WERI-Rb-1 (cell line): ENCODE data around the gene HCN4.

Source experiments
- DNase-seq: peaks from one replicate; pipeline ENCODE4 v3.0.0-alpha.2; 2020
- H3K27ac ChIP-seq: fragments of 250-450 bp; sonication (Bioruptor Pico); 2 replicates; pipeline ENCODE4 v1.5.1; 2020; ENCODE audit warnings: mild to moderate bottlenecking, moderate library complexity
- H3K27me3 ChIP-seq: fragments of 250-450 bp; sonication (Bioruptor Pico); 2 replicates; pipeline ENCODE4 v1.5.1; 2021; ENCODE audit warnings: mild to moderate bottlenecking, low read depth, moderate library complexity; ENCODE audit not compliant: insufficient read depth, severe bottlenecking
- H3K36me3 ChIP-seq: fragments of 250-450 bp; sonication (Bioruptor Pico); 2 replicates; pipeline ENCODE4 v1.5.1; 2020; ENCODE audit warnings: mild to moderate bottlenecking, moderate library complexity
- H3K4me3 ChIP-seq: 2 replicates; pipeline ENCODE4 v1.5.1; 2011; ENCODE audit warnings: low read depth, mild to moderate bottlenecking, control low read depth, low read length
- H3K9me3 ChIP-seq: fragments of 250-450 bp; sonication (Bioruptor Pico); 2 replicates; pipeline ENCODE4 v1.5.1; 2021; ENCODE audit warnings: mild to moderate bottlenecking, moderate library complexity; ENCODE audit not compliant: severe bottlenecking
- TF ChIP-seq, protein P1 (sequence below): IDR thresholded peaks from 2 replicates; pipeline ENCODE4 v1.5.1; 2011; ENCODE audit warnings: low read depth, mild to moderate bottlenecking, control low read depth, inconsistent platforms, low read length

The HCN4 gene

GRCh38 chr15:73378089-73378488 is 9.3 kb upstream of the HCN4 start:
- Histone ChIP-seq H3K9me3 (peaks cover 10% of the 10 kb centered on the region), H3K27ac (no peak overlapping the region)
- TF ChIP-seq, protein P1, sequence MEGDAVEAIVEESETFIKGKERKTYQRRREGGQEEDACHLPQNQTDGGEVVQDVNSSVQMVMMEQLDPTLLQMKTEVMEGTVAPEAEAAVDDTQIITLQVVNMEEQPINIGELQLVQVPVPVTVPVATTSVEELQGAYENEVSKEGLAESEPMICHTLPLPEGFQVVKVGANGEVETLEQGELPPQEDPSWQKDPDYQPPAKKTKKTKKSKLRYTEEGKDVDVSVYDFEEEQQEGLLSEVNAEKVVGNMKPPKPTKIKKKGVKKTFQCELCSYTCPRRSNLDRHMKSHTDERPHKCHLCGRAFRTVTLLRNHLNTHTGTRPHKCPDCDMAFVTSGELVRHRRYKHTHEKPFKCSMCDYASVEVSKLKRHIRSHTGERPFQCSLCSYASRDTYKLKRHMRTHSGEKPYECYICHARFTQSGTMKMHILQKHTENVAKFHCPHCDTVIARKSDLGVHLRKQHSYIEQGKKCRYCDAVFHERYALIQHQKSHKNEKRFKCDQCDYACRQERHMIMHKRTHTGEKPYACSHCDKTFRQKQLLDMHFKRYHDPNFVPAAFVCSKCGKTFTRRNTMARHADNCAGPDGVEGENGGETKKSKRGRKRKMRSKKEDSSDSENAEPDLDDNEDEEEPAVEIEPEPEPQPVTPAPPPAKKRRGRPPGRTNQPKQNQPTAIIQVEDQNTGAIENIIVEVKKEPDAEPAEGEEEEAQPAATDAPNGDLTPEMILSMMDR = no peak

DNA sequence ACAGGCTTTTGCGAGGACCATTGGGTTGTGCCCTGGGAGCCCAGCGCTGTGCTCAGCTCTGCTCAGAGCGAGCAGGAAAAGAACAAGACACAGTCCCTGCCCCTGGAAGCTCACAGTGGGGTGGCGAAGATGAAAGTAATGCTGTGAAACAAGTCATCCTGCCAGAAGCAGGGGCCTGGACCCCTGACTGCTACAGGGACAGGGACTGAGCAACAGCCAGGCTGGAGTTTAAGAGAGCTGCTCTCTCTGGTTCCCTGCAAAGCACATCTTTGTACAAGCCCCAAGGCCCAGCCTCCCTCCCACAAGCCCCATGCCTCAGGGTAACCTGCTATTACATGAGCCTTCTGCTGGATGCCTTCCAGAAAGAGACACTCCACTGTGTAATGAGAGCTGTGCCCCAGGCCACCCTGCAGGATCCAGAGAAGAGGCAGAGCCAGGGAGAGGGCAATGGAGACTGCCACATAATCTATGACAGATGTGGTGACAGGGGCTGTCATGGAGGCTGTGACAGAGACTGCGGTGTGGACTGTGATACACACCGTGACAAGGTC is 7.1 kb upstream of the HCN4 start:
- no peak for DNase-seq
- Histone ChIP-seq H3K4me3 (no peak overlapping the region), H3K27me3 (no peaks in the 10 kb centered on the region), H3K9me3 (peaks cover 4% of the 10 kb centered on the region), H3K27ac (no peak overlapping the region), H3K36me3 (no peaks in the 10 kb centered on the region)
- TF ChIP-seq, protein P1 = no peak

More at GRCh38 chr15:73378089-73378488, 9.3 kb upstream of the HCN4 start:
- Histone ChIP-seq H3K4me3 (no peak overlapping the region), H3K27me3 (no peaks in the 10 kb centered on the region), H3K36me3 (no peaks in the 10 kb centered on the region)
- DNase-seq = no peak

DNA sequence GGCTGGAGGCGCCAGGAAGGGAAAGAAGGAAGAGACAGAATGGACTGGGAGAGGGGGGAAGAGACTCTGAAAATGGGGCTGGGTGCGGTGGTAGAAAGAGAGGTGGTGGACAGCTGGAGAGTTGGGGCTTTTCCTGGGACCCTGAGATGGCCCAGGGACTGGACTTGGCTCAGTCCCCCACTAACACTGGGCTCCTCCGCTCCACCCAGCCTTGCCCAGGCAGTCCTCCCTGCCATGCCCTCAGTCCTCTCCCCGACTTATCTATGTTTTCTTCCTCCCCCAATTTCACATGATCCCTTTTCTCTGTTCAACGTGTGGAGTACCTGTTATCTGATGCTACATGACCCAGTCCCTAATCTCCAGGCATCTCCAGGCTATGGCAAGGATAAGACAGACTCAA is 6.3 kb upstream of the HCN4 start:
- TF ChIP-seq, protein P1 = no peak
- no peak overlapping the region for H3K4me3 ChIP-seq
- H3K27ac ChIP-seq = no peak overlapping the region
- H3K9me3 ChIP-seq = no peaks in the 10 kb centered on the region
- no peak for DNase-seq
- H3K36me3 ChIP-seq = no peaks in the 10 kb centered on the region
- H3K27me3 ChIP-seq = no peaks in the 10 kb centered on the region

DNA sequence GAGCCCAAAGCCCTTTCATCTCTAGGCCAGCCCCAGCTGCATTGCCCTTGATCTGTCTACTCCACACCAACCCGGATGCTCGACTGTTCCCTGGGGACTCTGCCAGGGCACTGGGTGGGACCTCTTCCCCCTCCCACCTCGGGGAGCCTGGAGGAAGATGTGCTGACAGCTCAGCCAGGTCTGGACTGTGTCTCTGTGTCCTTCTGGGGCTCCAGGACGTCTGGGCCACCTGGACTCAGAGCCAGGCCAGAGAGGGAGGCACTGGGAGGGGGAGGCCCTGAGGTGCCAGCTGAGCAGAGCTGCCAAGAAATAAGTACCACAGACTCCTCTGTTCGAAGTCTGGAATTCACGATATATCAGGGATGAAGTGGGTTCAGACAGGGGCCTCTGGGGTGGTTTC is 5.8 kb upstream of the HCN4 start:
- Histone ChIP-seq H3K27ac (no peak overlapping the region), H3K36me3 (no peaks in the 10 kb centered on the region), H3K4me3 (no peak overlapping the region), H3K27me3 (no peaks in the 10 kb centered on the region), H3K9me3 (no peaks in the 10 kb centered on the region)
- TF ChIP-seq, protein P1 = no peak
- no peak for DNase-seq

DNA sequence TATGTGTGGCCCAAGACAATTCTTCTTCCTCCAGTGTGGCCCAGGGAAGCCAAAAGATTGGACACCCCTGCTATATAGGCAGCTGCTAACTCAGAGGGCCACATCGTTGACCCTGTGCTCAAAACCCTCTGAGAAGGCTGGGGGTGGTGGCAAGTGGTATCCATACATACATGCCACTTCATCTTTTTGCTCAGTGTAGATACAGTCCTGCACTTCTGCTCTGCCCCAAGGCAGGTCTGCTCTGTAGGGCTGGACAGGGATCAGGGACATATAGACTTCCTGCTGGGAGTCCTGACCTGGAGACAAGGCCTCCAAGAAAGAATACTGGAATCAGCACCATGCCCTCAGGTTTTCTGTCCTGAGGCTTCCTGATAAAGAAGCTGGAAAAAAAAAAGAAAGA is 4.5 kb upstream of the HCN4 start:
- peaks cover 7% of the 10 kb centered on the region for H3K27me3 ChIP-seq
- TF ChIP-seq, protein P1 = no peak

DNA sequence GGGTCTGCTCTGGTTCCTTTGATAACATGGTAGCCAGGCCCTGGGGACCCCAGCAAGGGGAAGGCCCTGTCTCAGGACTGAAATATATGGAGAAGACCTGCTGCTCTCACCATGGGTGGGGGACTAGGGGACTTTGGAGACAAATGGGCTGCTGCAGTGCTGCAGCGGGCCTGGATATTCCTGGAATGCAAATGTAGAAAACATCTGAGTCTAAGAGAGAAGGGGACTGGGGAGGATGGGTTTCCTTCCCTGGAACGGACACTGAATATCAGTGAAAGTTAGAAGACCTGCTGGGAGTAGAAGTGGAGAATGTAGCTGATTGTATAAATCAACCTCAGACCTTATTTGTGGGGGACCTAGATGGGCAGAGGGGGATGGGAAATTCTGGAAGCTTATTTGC is 3.1 kb upstream of the HCN4 start:
- peaks cover 14% of the 10 kb centered on the region for H3K27me3 ChIP-seq
- H3K4me3 ChIP-seq = no peak overlapping the region
- DNase-seq = no peak
- no peak overlapping the region for H3K27ac ChIP-seq
- no peaks in the 10 kb centered on the region for H3K9me3 ChIP-seq
- TF ChIP-seq, protein P1 = no peak
- H3K36me3 ChIP-seq = no peaks in the 10 kb centered on the region

More for the DNA sequence above, 4.5 kb upstream of the HCN4 start:
- Histone ChIP-seq H3K9me3 (no peaks in the 10 kb centered on the region), H3K4me3 (no peak overlapping the region), H3K27ac (no peak overlapping the region), H3K36me3 (no peaks in the 10 kb centered on the region)
- no peak for DNase-seq
